Adipose tissue (tissue), 3 donors: ENCODE measurements around the gene RUNX1. TPM values are rescaled to one million over a fixed set of nuclear protein-coding genes. Genes with fewer than 3 reads are reported as not detected.
"Not testable (repeated sequence)": the region's sequence is repeated elsewhere in the genome, so short reads cannot be mapped to it uniquely, and the experiment has no call there.

Source experiments
- H3K27ac ChIP-seq: one replicate; pipeline ENCODE4 v1.5.1; 2013; ENCODE audit warnings: low read depth, low read length
- WGBS, 3 donors: extraction: QIAGEN DNeasy Blood & Tissue Kit; methylation state at CpG; one replicate each; pipeline ENCODE4 v1.1.7; 2013; 5-methylcytosine and 5-hydroxymethylcytosine counted together
- polyA plus RNA-seq, 3 donors: library from polyadenylated mRNA; stranded (reverse); fragments of 200-250 nt; gene quantifications; one replicate each; pipeline ENCODE4 v1.2.3, GENCODE V29; 2013
- donor health status: healthy with polysubstance abuse.
- donor health status: Bipolar disorder and iron deficiency.
- donor health status: healthy.

RUNX1 gene
- polyA plus RNA-seq, 3 donors, result 1.2 to 38.1 (median 10.8) TPM

- H3K27ac ChIP-seq, result no peak overlapping the region
- 94 to 97% (median 96%) methylated on average over 3 of the region's 3 CpGs for WGBS, 3 donors
Observed at GRCh38 chr21:34806423-34806822, 242.7 kb downstream of the RUNX1 start.

DNA sequence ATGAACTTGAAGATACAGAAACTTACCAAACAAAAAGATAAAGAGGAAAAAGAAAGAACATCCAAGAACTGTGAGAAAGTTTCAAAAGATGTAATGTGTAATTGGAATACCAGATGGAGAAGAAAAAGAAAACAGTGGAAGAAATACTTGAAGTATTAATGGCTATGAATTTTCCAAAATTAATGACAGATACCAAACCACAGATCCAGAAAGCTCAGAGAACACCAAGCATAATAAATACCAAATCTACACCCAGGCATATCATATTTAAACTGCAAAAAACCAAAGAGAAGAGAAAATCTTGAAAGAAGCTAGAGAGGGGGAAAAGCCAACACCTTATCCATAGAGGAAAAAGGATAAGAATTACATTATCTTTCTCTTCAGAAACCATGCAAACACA lies 243.9 kb downstream of the RUNX1 start:
- H3K27ac ChIP-seq, result no peak overlapping the region

GRCh38 chr21:34804584-34804983 lies 244.5 kb downstream of the RUNX1 start:
- 70 to 87% (median 78%) methylated on average over 7 of the region's 7 CpGs for WGBS, 3 donors

GRCh38 chr21:34803782-34804370 lies 245.2 kb downstream of the RUNX1 start:
- whole genome bisulfite sequencing, 3 donors, result 69 to 89% (median 88%) methylated on average over 2 of the region's 2 CpGs
- H3K27ac ChIP-seq, result no peak overlapping the region

More at GRCh38 chr21:34804584-34804983, 244.5 kb downstream of the RUNX1 start:
- H3K27ac ChIP-seq, result not testable (repeated sequence)

GRCh38 chr21:34802180-34802899 lies 246.8 kb downstream of the RUNX1 start:
- H3K27ac ChIP-seq, result no peak overlapping the region
- WGBS, 3 donors, result 92 to 93% (median 93%) methylated on average over 1 of the region's 1 CpG

DNA sequence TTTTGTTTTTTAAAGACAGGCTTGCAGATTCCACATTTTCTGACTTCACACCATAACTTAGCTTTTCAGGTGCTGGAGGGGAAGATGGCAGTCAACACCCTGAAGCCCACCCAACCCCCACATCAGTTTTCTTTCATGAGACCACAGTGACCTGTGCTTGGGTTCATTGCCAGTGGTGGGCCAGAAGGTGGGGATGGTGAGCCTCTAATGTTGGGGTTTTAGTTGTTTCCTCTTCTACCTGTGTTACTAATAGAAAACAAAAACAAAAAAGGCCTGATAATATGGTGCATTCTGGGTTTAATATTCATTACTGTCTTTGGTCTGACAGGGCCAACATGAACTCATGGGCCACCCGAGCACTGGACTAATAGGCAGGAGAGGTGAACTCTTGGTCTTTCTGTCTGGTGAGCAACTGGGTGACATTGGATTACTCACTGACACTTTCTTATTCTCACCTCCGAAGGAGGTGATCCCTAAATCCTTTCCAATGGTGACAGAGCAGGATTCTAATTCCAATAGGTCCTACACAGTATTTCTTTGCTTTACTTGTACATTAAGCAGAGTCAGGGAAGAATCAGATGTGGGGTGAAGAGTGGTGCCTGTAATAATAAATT lies 247.5 kb downstream of the RUNX1 start:
- H3K27ac ChIP-seq, result no peak overlapping the region
- WGBS, 3 donors, result 59 to 68% (median 65%) methylated on average over 2 of the region's 2 CpGs

DNA sequence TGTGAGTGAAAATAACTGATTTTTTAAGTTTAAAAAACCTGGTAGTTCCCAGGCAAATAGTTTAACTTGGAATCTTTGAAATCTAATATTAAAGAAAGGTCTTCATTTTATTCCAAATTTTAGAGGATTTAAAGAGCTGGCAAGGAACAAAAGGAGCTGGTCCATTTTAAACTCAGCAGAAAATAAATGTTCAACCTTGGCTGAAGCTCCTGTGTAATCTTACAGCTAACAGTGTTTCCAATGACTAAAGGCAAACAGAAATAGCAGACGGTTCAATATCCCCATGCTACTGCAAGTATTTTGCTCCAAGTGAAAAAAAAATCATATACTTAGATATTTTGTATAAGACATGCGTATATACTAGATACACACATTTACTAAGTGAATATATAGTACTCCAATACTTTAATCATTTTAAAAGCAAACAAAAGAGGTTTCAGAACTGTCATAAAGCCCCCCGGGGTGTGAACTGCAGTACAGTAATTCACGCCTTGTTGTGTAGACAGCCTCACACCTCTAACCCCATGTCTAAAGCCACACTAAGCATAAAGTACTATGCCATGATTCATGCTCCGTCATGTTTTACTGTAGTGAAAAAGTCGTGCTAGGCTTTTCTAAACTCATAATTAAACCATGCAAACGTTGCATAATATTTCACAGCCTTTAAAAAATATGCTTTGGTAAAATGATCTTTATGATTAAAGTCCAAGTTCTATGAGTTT lies 248.1 kb downstream of the RUNX1 start:
- WGBS, 3 donors, result 49 to 63% (median 52%) methylated on average over 7 of the region's 7 CpGs
- H3K27ac ChIP-seq, result no peak overlapping the region

- 95 to 97% (median 96%) methylated on average over 6 of the region's 6 CpGs for WGBS, 3 donors
Observed at GRCh38 chr21:34799092-34799491, 250.0 kb downstream of the RUNX1 start.

GRCh38 chr21:34797921-34798535 lies 251.1 kb downstream of the RUNX1 start:
- WGBS, 3 donors, result 86 to 93% (median 93%) methylated on average over 8 of the region's 8 CpGs
- H3K27ac ChIP-seq, result no peak overlapping the region

More at GRCh38 chr21:34799092-34799491, 250.0 kb downstream of the RUNX1 start:
- H3K27ac ChIP-seq, result no peak overlapping the region

GRCh38 chr21:34797201-34797525 lies 251.9 kb downstream of the RUNX1 start:
- H3K27ac ChIP-seq, result no peak overlapping the region

GRCh38 chr21:34796518-34797200 lies 252.4 kb downstream of the RUNX1 start:
- no peak overlapping the region for H3K27ac ChIP-seq
- 72 to 87% (median 84%) methylated on average over 7 of the region's 7 CpGs for WGBS, 3 donors

- no peak overlapping the region for H3K27ac ChIP-seq
- WGBS, 3 donors, result 43 to 66% (median 60%) methylated on average over 7 of the region's 7 CpGs
Observed at GRCh38 chr21:34795548-34796180, 253.4 kb downstream of the RUNX1 start.

GRCh38 chr21:34795175-34795547 lies 253.9 kb downstream of the RUNX1 start:
- no peak overlapping the region for H3K27ac ChIP-seq
- WGBS, 3 donors, result 43 to 54% (median 43%) methylated on average over 5 of the region's 5 CpGs

DNA sequence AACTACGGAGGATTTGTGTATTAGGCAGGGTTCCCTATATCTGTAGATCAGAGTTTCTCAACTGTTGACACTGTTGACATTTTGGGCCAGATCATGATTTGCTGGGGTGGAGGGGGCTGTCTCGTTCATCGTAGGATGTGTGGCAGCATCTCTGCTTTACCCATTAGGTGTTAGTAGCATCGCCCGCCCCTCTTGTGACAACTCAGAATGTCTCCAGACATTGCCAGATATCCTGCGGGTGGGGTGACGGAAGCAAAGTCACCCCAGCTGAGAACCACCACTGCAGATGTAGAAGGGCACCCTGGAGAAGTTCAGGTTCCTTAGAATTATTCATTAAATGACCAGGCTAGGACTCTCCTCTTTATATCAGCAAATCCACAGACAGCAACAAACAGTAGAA lies 254.4 kb downstream of the RUNX1 start:
- no peak overlapping the region for H3K27ac ChIP-seq
- 86 to 93% (median 88%) methylated on average over 7 of the region's 7 CpGs for WGBS, 3 donors

DNA sequence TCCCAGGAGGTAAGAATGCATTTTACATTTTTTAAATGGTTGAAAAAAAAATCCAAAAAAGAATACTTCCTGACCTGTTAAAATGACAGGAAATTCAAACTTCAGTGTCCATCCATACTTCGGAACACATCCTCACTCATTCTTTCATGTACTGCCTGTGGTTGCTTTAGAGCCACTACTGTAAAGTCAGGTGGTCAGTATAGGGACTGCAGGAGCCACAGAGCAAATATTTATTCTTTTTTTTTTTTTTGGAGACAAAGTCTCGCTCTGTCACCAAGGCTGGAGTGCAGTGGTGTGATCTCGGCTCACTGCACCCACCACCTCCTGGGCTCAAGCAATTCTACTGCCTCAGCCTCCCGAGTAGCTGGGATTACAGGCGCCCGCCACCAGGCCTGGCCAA lies 255.6 kb downstream of the RUNX1 start:
- H3K27ac ChIP-seq, result no peak overlapping the region
- 79 to 95% (median 91%) methylated on average over 6 of the region's 6 CpGs for WGBS, 3 donors

GRCh38 chr21:34792504-34793089 lies 256.5 kb downstream of the RUNX1 start:
- 93 to 97% (median 95%) methylated on average over 27 of the region's 27 CpGs for WGBS, 3 donors
- H3K27ac ChIP-seq, result no peak overlapping the region

DNA sequence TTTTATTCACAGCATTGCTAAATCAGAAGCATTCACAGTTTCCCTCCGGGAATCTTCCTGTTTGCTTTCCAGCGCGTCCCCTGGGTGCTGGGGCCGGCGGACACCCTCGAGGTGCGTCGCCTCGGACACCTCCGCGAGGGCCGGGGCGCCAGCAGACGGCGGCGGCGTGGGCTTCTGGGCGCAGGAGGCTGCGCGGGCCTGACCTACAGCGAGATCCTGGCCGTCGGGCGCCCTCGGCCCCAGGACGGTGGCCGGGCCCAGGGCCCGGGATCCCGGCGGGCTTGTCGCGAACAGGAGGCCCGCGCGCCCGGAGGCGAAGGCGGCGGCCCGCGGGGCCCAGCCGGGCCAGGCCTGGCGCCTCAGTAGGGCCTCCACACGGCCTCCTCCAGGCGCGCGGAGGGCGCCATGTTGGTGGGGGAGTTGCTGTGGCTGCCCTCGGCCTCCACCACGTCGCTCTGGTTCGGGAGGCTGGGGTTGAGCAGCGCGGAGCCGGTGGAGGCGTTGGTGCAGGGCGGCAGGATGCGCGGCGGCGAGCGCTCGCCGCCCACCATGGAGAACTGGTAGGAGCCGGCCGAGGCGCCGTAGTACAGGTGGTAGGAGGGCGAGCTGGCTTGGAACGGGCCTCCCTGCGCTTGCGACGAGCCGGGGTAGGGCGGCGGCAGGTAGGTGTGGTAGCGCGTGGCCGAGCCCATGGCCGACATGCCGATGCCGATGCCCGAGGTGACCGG lies 257.2 kb downstream of the RUNX1 start:
- 88 to 96% (median 94%) methylated on average over 70 to 84 of the region's 84 CpGs for WGBS, 3 donors
- H3K27ac ChIP-seq, result no peak overlapping the region
